Effector CD8-positive, alpha-beta T cell (primary cell): ENCODE measurements around the gene LSM14B.
"Not testable (repeated sequence)": the region's sequence is repeated elsewhere in the genome, so short reads cannot be mapped to it uniquely, and the experiment has no call there.

Source experiments
- DNase-seq: peaks from one replicate; lab custom pipeline; 2025; lab: John Stamatoyannopoulos, UW

Gene LSM14B

GRCh38 chr20:62146019-62146755 lies 23.9 kb downstream of the LSM14B start:
- no peak for DNase-seq

- no peak for DNase-seq
Observed at GRCh38 chr20:62147125-62147524, 24.9 kb downstream of the LSM14B start.

- DNase-seq: no peak
Observed at GRCh38 chr20:62147528-62147927, 25.3 kb downstream of the LSM14B start.

GRCh38 chr20:62148383-62148782 lies 26.1 kb downstream of the LSM14B start:
- DNase-seq: not testable (repeated sequence)

- no peak for DNase-seq
Observed at GRCh38 chr20:62148908-62149314, 26.6 kb downstream of the LSM14B start.

GRCh38 chr20:62149532-62150309 lies 27.4 kb downstream of the LSM14B start:
- DNase-seq: no peak

- DNase-seq: no peak
Observed at GRCh38 chr20:62150310-62150575, 28.0 kb downstream of the LSM14B start.

- DNase-seq: no peak
Observed at GRCh38 chr20:62151225-62151624, 28.9 kb downstream of the LSM14B start.

- DNase-seq: no peak
Observed at GRCh38 chr20:62151835-62152364, 29.6 kb downstream of the LSM14B start.

- no peak for DNase-seq
Observed at GRCh38 chr20:62155428-62156253, 33.4 kb downstream of the LSM14B start.

GRCh38 chr20:62156254-62156556 lies 33.9 kb downstream of the LSM14B start:
- DNase-seq: no peak

GRCh38 chr20:62156592-62157386 lies 34.5 kb downstream of the LSM14B start:
- peak; percentile 65 for DNase-seq

- DNase-seq: no peak
Observed at GRCh38 chr20:62157387-62158087, 35.3 kb downstream of the LSM14B start.

GRCh38 chr20:62158088-62158400 lies 35.8 kb downstream of the LSM14B start:
- DNase-seq: no peak

GRCh38 chr20:62158541-62158940 lies 36.3 kb downstream of the LSM14B start:
- no peak for DNase-seq

- no peak for DNase-seq
Observed at GRCh38 chr20:62159052-62159451, 36.8 kb downstream of the LSM14B start.

GRCh38 chr20:62159839-62160238 lies 37.6 kb downstream of the LSM14B start:
- DNase-seq: no peak

GRCh38 chr20:62160253-62160652 lies 38.0 kb downstream of the LSM14B start:
- DNase-seq: no peak

- no peak for DNase-seq
Observed at GRCh38 chr20:62160876-62161275, 38.6 kb downstream of the LSM14B start.

- no peak for DNase-seq
Observed at GRCh38 chr20:62161347-62161746, 39.1 kb downstream of the LSM14B start.

- DNase-seq: no peak
Observed at GRCh38 chr20:62162765-62163484, 40.6 kb downstream of the LSM14B start.
